Testis (tissue), 2 donors: ENCODE data around the gene SRXN1.

ENCODE experiments used
- CTCF ChIP-seq, 3 experiments: fragments of 450-650 bp in 2 of 3; fragments of 200-600 bp in 1 of 3; sonication (generic) in 1 of 3; IDR thresholded peaks; one replicate each; pipeline ENCODE4 v1.5.1; 2016 to 2019; ENCODE audit warnings: antibody characterized with exemption in 3 of 3, mild to moderate bottlenecking in 2 of 3, moderate library complexity in 1 of 3
- POLR2A ChIP-seq: fragments of 450-650 bp; IDR thresholded peaks from one replicate; pipeline ENCODE4 v1.6.1; 2017; ENCODE audit warnings: antibody characterized with exemption, mild to moderate bottlenecking, moderate library complexity

- TF ChIP-seq POLR2A (no peak), CTCF (IDR thresholded peaks at IDR 0.05) (no peak)
These were observed 27.6 kb downstream of the SRXN1 start for GRCh38 chr20:625360-625932.
